C4-2B (cell line): Measurements from ENCODE around the gene SHLD1.

Experiments used
- CTCF ChIP-seq: fragments of 450-650 bp; conservative IDR thresholded peaks from 2 replicates; pipeline ENCODE4 v1.5.1; 2017; ENCODE audit warnings: mild to moderate bottlenecking
- ZFX ChIP-seq: fragments of 450-650 bp; IDR thresholded peaks from 2 replicates; pipeline ENCODE4 v1.6.1; 2017

GRCh38 chr20:5811746-5812145 lies 61.5 kb downstream of the SHLD1 start:
- TF ChIP-seq CTCF, result no peak
- no peak for TF ChIP-seq ZFX
